Tibial artery (tissue), 4 donors: Measurements from ENCODE around the gene DHTKD1.
"Not testable (repeated sequence)": the region's sequence is repeated elsewhere in the genome, so short reads cannot be mapped to it uniquely, and the experiment has no call there.

ENCODE experiments used
- DNase-seq, 2 donors: peaks; one replicate each; pipeline ENCODE4 v3.0.0-alpha.2; 2019
- H3K27ac ChIP-seq, 2 donors: fragments of 200-600 bp; sonication (generic) in 1 of 2; 1 replicate in 1 of 2; 2 replicates in 1 of 2; pipeline ENCODE4 v1.5.1; 2018 to 2019; ENCODE audit warnings: mild to moderate bottlenecking in 1 of 2
- H3K27me3 ChIP-seq, 2 donors: fragments of 200-600 bp; sonication (generic) in 1 of 2; one replicate each; pipeline versions ENCODE4 v1.5.1 to v1.6.0; 2016 to 2019
- H3K36me3 ChIP-seq, 3 donors: fragments of 200-600 bp; sonication (generic) in 2 of 3; one replicate each; pipeline ENCODE4 v1.5.1; 2016 to 2019; ENCODE audit warnings: mild to moderate bottlenecking in 2 of 3
- H3K4me1 ChIP-seq, 4 donors: fragments of 200-600 bp; sonication (generic) in 2 of 4; 1 replicate in 3 of 4; 2 replicates in 1 of 4; pipeline ENCODE4 v1.5.1; 2016 to 2019
- H3K4me3 ChIP-seq, 2 donors: fragments of 200-600 bp; sonication (generic) in 1 of 2; 1 replicate in 1 of 2; 2 replicates in 1 of 2; pipeline ENCODE4 v1.5.1; 2018 to 2019; ENCODE audit warnings: mild to moderate bottlenecking in 2 of 2
- H3K9me3 ChIP-seq, 3 donors: fragments of 200-600 bp; sonication (generic) in 1 of 3; one replicate each; pipeline ENCODE4 v1.5.1; 2016 to 2019
- CTCF ChIP-seq, 2 experiments: fragments of 200-600 bp in 1 of 2; fragments of 450-650 bp in 1 of 2; IDR thresholded peaks; one replicate each; pipeline ENCODE4 v1.5.1; 2017 to 2019; ENCODE audit warnings: antibody characterized with exemption in 2 of 2, mild to moderate bottlenecking in 1 of 2, moderate library complexity in 1 of 2
- intact Hi-C: fragments of 100-400 bp; cut with DNase I; formaldehyde crosslinking; loops from one replicate; pipeline ENCODE4 v1.15.0; 2023; ENCODE audit warnings: low total_unique reads

DHTKD1 gene

GRCh38 chr10:12055732-12056131 lies 13.0 kb upstream of the DHTKD1 start:
- TF ChIP-seq CTCF (IDR thresholded peaks at IDR 0.05) = no peak
- no peak for DNase-seq
- H3K27me3 ChIP-seq = no peaks in the 10 kb centered on the region
- no peak overlapping the region for H3K27ac ChIP-seq
- intact Hi-C loops = no loop called here
- H3K9me3 ChIP-seq = no peaks in the 10 kb centered on the region
- H3K36me3 ChIP-seq = no peaks in the 10 kb centered on the region
- no peak overlapping the region for H3K4me3 ChIP-seq
- peaks cover 0 to 12% (median 2%) of the 10 kb centered on the region in 4 donors for H3K4me1 ChIP-seq

GRCh38 chr10:12056748-12057147 lies 12.0 kb upstream of the DHTKD1 start:
- no peak overlapping the region for H3K27ac ChIP-seq
- H3K36me3 ChIP-seq = no peaks in the 10 kb centered on the region
- no peak for TF ChIP-seq CTCF (IDR thresholded peaks at IDR 0.05)
- peak in 1 of 2 donors; percentile 38 for DNase-seq
- no peaks in the 10 kb centered on the region for H3K27me3 ChIP-seq
- H3K9me3 ChIP-seq = no peaks in the 10 kb centered on the region
- peaks cover 0 to 12% (median 2%) of the 10 kb centered on the region in 4 donors for H3K4me1 ChIP-seq
- no peak overlapping the region for H3K4me3 ChIP-seq
- intact Hi-C loops = no loop called here

- Histone ChIP-seq H3K4me3 (no peak overlapping the region), H3K27ac (no peak overlapping the region), H3K4me1 (no peaks in the 10 kb centered on the region), H3K36me3 (no peaks in the 10 kb centered on the region), H3K27me3 (no peaks in the 10 kb centered on the region), H3K9me3 (no peaks in the 10 kb centered on the region)
- intact Hi-C loops = no loop called here
- DNase-seq = no peak
- TF ChIP-seq CTCF (IDR thresholded peaks at IDR 0.05) = no peak
These were observed 7.6 kb upstream of the DHTKD1 start for GRCh38 chr10:12061124-12061523.

GRCh38 chr10:12062754-12063482 lies 5.8 kb upstream of the DHTKD1 start:
- H3K4me1 ChIP-seq = no peaks in the 10 kb centered on the region
- no peak overlapping the region for H3K4me3 ChIP-seq
- H3K36me3 ChIP-seq = no peaks in the 10 kb centered on the region
- no peak overlapping the region for H3K27ac ChIP-seq
- H3K27me3 ChIP-seq = no peaks in the 10 kb centered on the region
- no peak for TF ChIP-seq CTCF (IDR thresholded peaks at IDR 0.05)
- DNase-seq = peak in 1 of 2 donors; percentile 35
- intact Hi-C loops = no loop called here
- H3K9me3 ChIP-seq = no peaks in the 10 kb centered on the region

GRCh38 chr10:12063483-12063818 lies 5.3 kb upstream of the DHTKD1 start:
- no peaks in the 10 kb centered on the region for H3K27me3 ChIP-seq
- no peak overlapping the region for H3K27ac ChIP-seq
- no peak for TF ChIP-seq CTCF (IDR thresholded peaks at IDR 0.05)
- H3K4me1 ChIP-seq = no peaks in the 10 kb centered on the region
- intact Hi-C loops = no loop called here
- H3K9me3 ChIP-seq = no peaks in the 10 kb centered on the region
- DNase-seq = peak in 1 of 2 donors; percentile 9
- H3K4me3 ChIP-seq = no peak overlapping the region
- H3K36me3 ChIP-seq = no peaks in the 10 kb centered on the region

GRCh38 chr10:12067336-12067735 lies 1.4 kb upstream of the DHTKD1 start:
- no peaks in the 10 kb centered on the region for H3K27me3 ChIP-seq
- H3K36me3 ChIP-seq = no peaks in the 10 kb centered on the region
- H3K27ac ChIP-seq = no peak overlapping the region
- H3K9me3 ChIP-seq = no peaks in the 10 kb centered on the region
- H3K4me1 ChIP-seq = peaks cover 0 to 16% (median 11%) of the 10 kb centered on the region in 4 donors
- no peak for DNase-seq
- no peak overlapping the region for H3K4me3 ChIP-seq
- intact Hi-C loops = no loop called here
- TF ChIP-seq CTCF (IDR thresholded peaks at IDR 0.05) = no peak

- H3K27me3 ChIP-seq, H3K4me3 ChIP-seq, H3K27ac ChIP-seq, H3K36me3 ChIP-seq, H3K9me3 ChIP-seq, DNase-seq, intact Hi-C loops: not testable (repeated sequence)
- H3K4me1 ChIP-seq = peaks cover 0 to 16% (median 11%) of the 10 kb centered on the region in 4 donors
These were observed 2.7 kb downstream of the DHTKD1 start for GRCh38 chr10:12071441-12071840.
